H1 (cell line): ENCODE data around the gene POLR3H. TPM values are rescaled to one million over a fixed set of nuclear protein-coding genes. Genes with fewer than 3 reads are reported as not detected.

Source experiments
- CTCF ChIA-PET: fragments of 300-600 bp; sonication (Branson Sonifier 250); formaldehyde crosslinking; loops from one replicate; lab custom pipeline; 2021; ENCODE audit not compliant: partially characterized antibody; lab: Charles Lee
- POLR2A ChIA-PET: fragments of 300-600 bp; sonication (Branson Sonifier 250); formaldehyde crosslinking; loops from one replicate; lab custom pipeline; 2021; ENCODE audit warnings: inconsistent platforms; ENCODE audit not compliant: partially characterized antibody; lab: Charles Lee
- DNase-seq, 2 experiments: peaks; one replicate each; pipeline versions ENCODE4 v3.0.0 to v3.0.0-alpha.2; 2010 to 2022; ENCODE audit warnings: low spot score in 2 of 2, low read depth in 1 of 2, mixed read lengths in 1 of 2
- FAIRE-seq: peaks from 2 replicates; lab custom pipeline; 2011; peaks lifted over from hg19 to GRCh38; lab: Jason Lieb, UNC
- H2AFZ ChIP-seq: 2 replicates; pipeline ENCODE4 v1.8.1; 2012; ENCODE audit warnings: low read length, inconsistent platforms
- H2AK5ac ChIP-seq: 2 replicates; pipeline ENCODE4 v1.6.1; 2013; ENCODE audit warnings: low read depth, low read length
- H2BK120ac ChIP-seq: replicated peaks from 2 replicates; pipeline ENCODE3; 2013; ENCODE audit warnings: low read depth, low read length, inconsistent platforms
- H2BK12ac ChIP-seq: 2 replicates; pipeline ENCODE4 v1.6.1; 2013; ENCODE audit warnings: low read depth, low read length
- H2BK15ac ChIP-seq: 2 replicates; pipeline ENCODE4 v1.6.1; 2013; ENCODE audit warnings: low read length
- H2BK20ac ChIP-seq: 2 replicates; pipeline ENCODE4 v1.6.1; 2013; ENCODE audit warnings: low read length
- H2BK5ac ChIP-seq: 2 replicates; pipeline ENCODE4 v1.6.1; 2013; ENCODE audit warnings: low read depth, low read length
- H3K14ac ChIP-seq: 2 replicates; pipeline ENCODE4 v1.6.1; 2013; ENCODE audit warnings: inconsistent platforms; ENCODE audit not compliant: insufficient read length
- H3K18ac ChIP-seq: 2 replicates; pipeline ENCODE4 v1.6.1; 2013; ENCODE audit warnings: low read length; ENCODE audit errors: extremely low read depth
- H3K23ac ChIP-seq: 2 replicates; pipeline ENCODE4 v1.6.1; 2013; ENCODE audit warnings: inconsistent platforms; ENCODE audit not compliant: insufficient read length
- H3K23me2 ChIP-seq: 2 replicates; pipeline ENCODE4 v1.6.1; 2013; ENCODE audit warnings: low read depth, low read length
- H3K27ac ChIP-seq: 2 replicates; pipeline ENCODE4 v1.6.1; 2011; ENCODE audit warnings: low read depth, low read length, inconsistent platforms
- H3K27me3 ChIP-seq, 4 experiments: replicated peaks in 1 of 4; 1 replicate in 1 of 4; 2 replicates in 3 of 4; pipeline versions ENCODE4 v1.6.1 to v1.8.1; 2011 to 2013; ENCODE audit warnings: low read length in 3 of 4, mild to moderate bottlenecking in 3 of 4, inconsistent platforms in 2 of 4, mixed read lengths in 2 of 4, moderate library complexity in 1 of 4; ENCODE audit not compliant: control insufficient read depth in 3 of 4, insufficient read depth in 3 of 4; ENCODE audit errors: extremely low read depth in 1 of 4
- H3K36me3 ChIP-seq, 4 experiments: 2 replicates each; pipeline versions ENCODE4 v1.6.1 to v1.8.1; 2011 to 2013; ENCODE audit warnings: mild to moderate bottlenecking in 4 of 4, low read length in 3 of 4, moderate library complexity in 2 of 4, control low read depth in 1 of 4, inconsistent platforms in 1 of 4; ENCODE audit not compliant: insufficient read depth in 4 of 4, control insufficient read depth in 2 of 4
- H3K4ac ChIP-seq: replicated peaks from 2 replicates; pipeline ENCODE3; 2013; ENCODE audit warnings: low read length, low read depth, mixed read lengths, inconsistent platforms; ENCODE audit not compliant: insufficient read length
- H3K4me1 ChIP-seq, 4 experiments: replicated peaks in 1 of 4; 1 replicate in 1 of 4; 2 replicates in 3 of 4; pipeline versions ENCODE4 v1.6.1 to v1.8.1; 2011 to 2013; ENCODE audit warnings: low read length in 3 of 4, inconsistent platforms in 2 of 4, mixed read lengths in 1 of 4; ENCODE audit not compliant: insufficient read depth in 4 of 4, control insufficient read depth in 3 of 4
- H3K4me2 ChIP-seq, 2 experiments: 2 replicates each; pipeline versions ENCODE4 v1.6.1 to v1.8.1; 2011 to 2013; ENCODE audit warnings: low read depth in 2 of 2, low read length in 2 of 2, control low read depth in 1 of 2, inconsistent platforms in 1 of 2, mild to moderate bottlenecking in 1 of 2; ENCODE audit not compliant: insufficient read depth in 1 of 2
- H3K4me3 ChIP-seq, 4 experiments: fragments of 200-600, 300-600 bp in 1 of 4; sonication (generic), shearing (Covaris generic), sonication (Bioruptor Twin) in 1 of 4; 2 replicates each; pipeline versions ENCODE4 v1.5.1 to v1.8.1; 2011 to 2016; ENCODE audit warnings: low read length in 4 of 4, low read depth in 3 of 4, control low read depth in 2 of 4, inconsistent platforms in 2 of 4, mild to moderate bottlenecking in 2 of 4, mixed read lengths in 1 of 4, moderate library complexity in 1 of 4; ENCODE audit not compliant: insufficient read depth in 2 of 4; ENCODE audit errors: extremely low read depth in 1 of 4
- H3K56ac ChIP-seq: replicated peaks from 2 replicates; pipeline ENCODE3; 2013; ENCODE audit warnings: low read depth, mild to moderate bottlenecking, mixed read lengths, low read length, inconsistent platforms; ENCODE audit not compliant: insufficient read length
- H3K79me1 ChIP-seq: 2 replicates; pipeline ENCODE4 v1.6.1; 2013; ENCODE audit warnings: low read depth, low read length, control low read depth
- H3K79me2 ChIP-seq, 2 experiments: 2 replicates each; pipeline versions ENCODE4 v1.6.1 to v1.8.1; 2012 to 2013; ENCODE audit warnings: low read length in 2 of 2, mild to moderate bottlenecking in 2 of 2, inconsistent platforms in 1 of 2; ENCODE audit not compliant: insufficient read depth in 2 of 2, control insufficient read depth in 1 of 2
- H3K9ac ChIP-seq, 4 experiments: replicated peaks in 1 of 4; 1 replicate in 1 of 4; 2 replicates in 3 of 4; pipeline versions ENCODE4 v1.6.1 to v1.8.1; 2011 to 2013; ENCODE audit warnings: low read depth in 3 of 4, low read length in 3 of 4, control low read depth in 2 of 4, mild to moderate bottlenecking in 2 of 4, moderate library complexity in 2 of 4, inconsistent platforms in 1 of 4; ENCODE audit errors: extremely low read depth in 1 of 4
- H3K9me3 ChIP-seq, 2 experiments: 2 replicates each; pipeline versions ENCODE4 v1.6.1 to v1.8.1; 2012 to 2013; ENCODE audit warnings: mild to moderate bottlenecking in 2 of 2, moderate library complexity in 2 of 2, control low read depth in 1 of 2, inconsistent platforms in 1 of 2, low read depth in 1 of 2, low read length in 1 of 2, mixed read lengths in 1 of 2; ENCODE audit not compliant: insufficient read depth in 2 of 2
- H4K20me1 ChIP-seq, 2 experiments: replicated peaks in 1 of 2; 2 replicates each; pipeline versions ENCODE3 to v1.8.1; 2011 to 2013; ENCODE audit warnings: inconsistent platforms in 2 of 2, low read length in 2 of 2, mild to moderate bottlenecking in 1 of 2; ENCODE audit not compliant: insufficient read depth in 2 of 2, control insufficient read depth in 1 of 2
- H4K5ac ChIP-seq: 2 replicates; pipeline ENCODE4 v1.6.1; 2013; ENCODE audit warnings: low read length, low read depth, mixed read lengths, inconsistent platforms; ENCODE audit not compliant: insufficient read length
- H4K8ac ChIP-seq: 2 replicates; pipeline ENCODE4 v1.8.0; 2013; ENCODE audit warnings: mild to moderate bottlenecking, moderate library complexity, low read length, inconsistent platforms; ENCODE audit not compliant: insufficient read depth; ENCODE audit errors: extremely low read depth
- H4K91ac ChIP-seq: replicated peaks from 2 replicates; pipeline ENCODE3; 2013; ENCODE audit warnings: low read length, mixed read lengths, inconsistent platforms; ENCODE audit not compliant: insufficient read length
- GABPA ChIP-seq: IDR thresholded peaks from 2 replicates; pipeline ENCODE4 v1.6.1; 2011; ENCODE audit warnings: mild to moderate bottlenecking, low read length, moderate library complexity, borderline replicate concordance; ENCODE audit not compliant: insufficient read depth
- HDAC6 ChIP-seq: IDR thresholded peaks from one replicate; pipeline ENCODE4 v1.7.1; 2012; ENCODE audit warnings: low read depth, mild to moderate bottlenecking, inconsistent platforms, low read length, moderate library complexity
- POLR2AphosphoS5 ChIP-seq: IDR thresholded peaks from 2 replicates; pipeline ENCODE4 v1.6.1; 2011; ENCODE audit warnings: low read depth, low read length
- POU5F1 ChIP-seq: IDR thresholded peaks from 2 replicates; pipeline ENCODE4 v1.6.1; 2011; ENCODE audit warnings: low read depth, mild to moderate bottlenecking, low read length, moderate library complexity
- RAD21 ChIP-seq, 2 experiments: IDR thresholded peaks in 1 of 2; conservative IDR thresholded peaks in 1 of 2; 2 replicates each; pipeline ENCODE4 v1.6.1; 2011; ENCODE audit warnings: low read depth in 2 of 2, low read length in 2 of 2, improper control_type of control experiment in 1 of 2, inconsistent platforms in 1 of 2, mild to moderate bottlenecking in 1 of 2, moderate library complexity in 1 of 2
- RNF2 ChIP-seq: fragments of 200-900, 300-1000 bp; sonication (generic); IDR thresholded peaks from 2 replicates; pipeline ENCODE4 v1.7.1; 2016; ENCODE audit warnings: borderline replicate concordance, low read depth, mild to moderate bottlenecking, antibody characterized with exemption, low read length; ENCODE audit not compliant: poor library complexity, severe bottlenecking; ENCODE audit errors: missing control alignments
- SAP30 ChIP-seq: fragments of 300-600 bp; sonication (generic); IDR thresholded peaks from 2 replicates; pipeline ENCODE4 v1.7.1; 2012; ENCODE audit warnings: low read length, moderate library complexity, mild to moderate bottlenecking, inconsistent platforms; ENCODE audit not compliant: insufficient read depth, insufficient replicate concordance
- TCF12 ChIP-seq: IDR thresholded peaks from 2 replicates; pipeline ENCODE4 v1.6.1; 2011; ENCODE audit warnings: low read depth, mild to moderate bottlenecking, low read length
- ZNF274 ChIP-seq: IDR thresholded peaks from 2 replicates; pipeline ENCODE4 v1.7.0; 2012; ENCODE audit warnings: low read length, borderline replicate concordance; ENCODE audit errors: extremely low read depth
- WGBS, 2 experiments: shearing (Covaris generic) in 1 of 2; methylation state at CpG; one replicate each; pipeline versions ENCODE4 v1.1.6 to v1.1.7; 2013 to 2015; ENCODE audit warnings: low lambda C conversion rate in 2 of 2, mixed read lengths in 2 of 2, inconsistent platforms in 1 of 2, low coverage in 1 of 2, missing lambda C conversion rate in 1 of 2; ENCODE audit not compliant: insufficient replicate concordance in 2 of 2, insufficient coverage in 1 of 2, insufficient read length in 1 of 2; ENCODE audit errors: extremely low coverage in 1 of 2, missing lambda C conversion rate in 1 of 2; 5-methylcytosine and 5-hydroxymethylcytosine counted together
- polyA plus RNA-seq, 7 experiments: library from polyadenylated mRNA; depleted of rRNA in 3 of 7; stranded (reverse) in 5 of 7; unstranded in 2 of 7; fragments of >200 nt in 5 of 7; fragments of 200-250 nt in 2 of 7; gene quantifications; 1 replicate in 5 of 7; 2 replicates in 1 of 7; 4 replicates in 1 of 7; pipeline versions ENCODE4 v1.2.1 to v1.2.3, GENCODE V29; 2011 to 2013; ENCODE audit warnings: missing spikeins in 2 of 7, mixed read lengths in 2 of 7
- total RNA-seq: library from RNA; stranded (reverse); fragmentation: NEBNext Ultra II Directional; extraction: Animal tissue kit (Norgen Biotek cat#: 25700); gene quantifications from 2 replicates; pipeline ENCODE4 v1.2.1, GENCODE V29; 2021
- TF ChIP-seq, protein P1 (sequence below): IDR thresholded peaks from 2 replicates; pipeline ENCODE4 v1.6.1; 2012; ENCODE audit warnings: low read length, inconsistent platforms

POLR3H gene
- total and polyA plus RNA-seq, 2 of the 8 experiments (the other 6 are each of a cell fraction or from before 2014, with no cell fraction given), result 29.7 to 39.2 TPM

DNA sequence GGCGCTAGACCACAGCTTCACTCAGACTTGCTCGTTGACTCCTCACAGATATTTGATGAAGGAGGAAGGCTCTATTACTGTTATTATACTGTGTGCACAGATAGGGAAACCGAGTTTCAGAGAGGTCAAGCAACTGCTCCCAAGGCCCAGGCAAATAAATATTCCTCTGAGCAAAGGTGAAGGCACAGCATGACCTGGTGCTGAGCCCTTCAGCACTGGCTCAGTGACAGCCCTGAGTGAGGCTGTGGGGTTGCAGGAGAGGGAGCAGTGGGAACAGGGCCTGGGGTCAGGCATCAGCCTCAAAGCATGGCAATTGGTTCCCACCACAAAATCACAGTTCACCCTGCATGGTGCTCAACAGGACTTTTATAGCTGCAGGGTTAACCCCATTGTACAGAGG is 7.1 kb downstream of the POLR3H start:
- Histone ChIP-seq H2BK120ac (no peak overlapping the region), H3K27ac (no peak overlapping the region), H3K9me3 (no peaks in the 10 kb centered on the region), H3K23me2 (no peaks in the 10 kb centered on the region), H3K79me1 (peaks cover 8% of the 10 kb centered on the region), H2AK5ac (no peak overlapping the region), H3K23ac (no peak overlapping the region), H3K56ac (no peak overlapping the region), H3K4me3 (no peak overlapping the region), H3K4ac (no peak overlapping the region), H4K91ac (no peak overlapping the region), H3K4me2 (no peak overlapping the region), H3K14ac (no peak overlapping the region), H3K36me3 (peaks cover 0 to 15% (median 4%) of the 10 kb centered on the region in 4 experiments; a peak in 4 of 8 replicates), H2BK15ac (no peak overlapping the region), H4K20me1 (peaks cover 5 to 19% of the 10 kb centered on the region in 2 experiments), H2BK20ac (0 out of 2 replicates have a peak overlapping the region, but pooled peaks have one; percentile 3), H3K79me2 (peaks cover 0 to 24% of the 10 kb centered on the region in 2 experiments; a peak in 3 of 4 replicates), H3K18ac (no peak overlapping the region; the same call in 1 of the 2 replicates), H4K5ac (no peak overlapping the region), H3K9ac (no peak overlapping the region), H2BK5ac (no peak overlapping the region), H3K4me1 (peaks cover 0 to 7% (median 5%) of the 10 kb centered on the region in 4 experiments; a peak in 4 of 7 replicates), H2BK12ac (no peak overlapping the region), H4K8ac (no peak overlapping the region), H2AFZ (no peak overlapping the region), H3K27me3 (no peaks in the 10 kb centered on the region)
- ChIA-PET POLR2A (interaction anchor here (1.0 to 3.6 kb wide), 5 partner anchors 9 to 91 kb away, joined by 3 to 20 read pairs (median 4); partner anchors contain the start of genes PMM1 and TOB2), CTCF (interaction anchor here (1.0 to 2.0 kb wide), 3 partner anchors 10 to 60 kb away, joined by 3 to 7 read pairs (median 5); no protein-coding TSS in a partner anchor)
- DNase-seq (no peak), FAIRE-seq (no peak)
- 96% methylated on average over 3 of the region's 3 CpGs; no CpG with 5 or more reads in 1 of the 2 experiments for WGBS, 2 experiments
- TF ChIP-seq SAP30 (no peak), ZNF274 (no peak), RNF2 (no peak), GABPA (no peak), POLR2AphosphoS5 (no peak), POU5F1 (no peak), HDAC6 (no peak), RAD21 (IDR thresholded peaks at IDR 0.05 in 1 of 2, conservative IDR thresholded peaks at IDR 0.05 in 1 of 2; ENCODE audit: low read depth in 2 of 2, low read length in 2 of 2) (no peak), TCF12 (no peak)
- TF ChIP-seq, protein P1, sequence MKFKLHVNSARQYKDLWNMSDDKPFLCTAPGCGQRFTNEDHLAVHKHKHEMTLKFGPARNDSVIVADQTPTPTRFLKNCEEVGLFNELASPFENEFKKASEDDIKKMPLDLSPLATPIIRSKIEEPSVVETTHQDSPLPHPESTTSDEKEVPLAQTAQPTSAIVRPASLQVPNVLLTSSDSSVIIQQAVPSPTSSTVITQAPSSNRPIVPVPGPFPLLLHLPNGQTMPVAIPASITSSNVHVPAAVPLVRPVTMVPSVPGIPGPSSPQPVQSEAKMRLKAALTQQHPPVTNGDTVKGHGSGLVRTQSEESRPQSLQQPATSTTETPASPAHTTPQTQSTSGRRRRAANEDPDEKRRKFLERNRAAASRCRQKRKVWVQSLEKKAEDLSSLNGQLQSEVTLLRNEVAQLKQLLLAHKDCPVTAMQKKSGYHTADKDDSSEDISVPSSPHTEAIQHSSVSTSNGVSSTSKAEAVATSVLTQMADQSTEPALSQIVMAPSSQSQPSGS, result no peak
